Epithelial cell of proximal tubule (primary cell): ENCODE results near the gene CRMP1. TPM values are rescaled to one million over a fixed set of nuclear protein-coding genes. Genes with fewer than 3 reads are reported as not detected.

ENCODE experiments used
- DNase-seq: peaks from one replicate; pipeline ENCODE4 v3.0.0-alpha.2; 2011; ENCODE audit warnings: low read depth
- H3K4me3 ChIP-seq: 2 replicates; pipeline ENCODE4 v1.5.1; 2011; ENCODE audit warnings: low read depth, mild to moderate bottlenecking, low read length
- CTCF ChIP-seq: conservative IDR thresholded peaks from 2 replicates; pipeline ENCODE4 v1.5.1; 2012; ENCODE audit warnings: low read depth, mild to moderate bottlenecking, low read length
- total RNA-seq: library from RNA; depleted of rRNA; stranded (reverse); fragments of >200 nt; gene quantifications from 2 replicates; pipeline ENCODE4 v1.2.3, GENCODE V29; 2015

The CRMP1 gene
- total RNA-seq, 1 donor from 2014 or later: 1.8 TPM

- no peak for DNase-seq
- H3K4me3 ChIP-seq: no peak overlapping the region
- TF ChIP-seq CTCF: no peak
Observed at GRCh38 chr4:5798946-5799345, 93.9 kb downstream of the CRMP1 start.

- TF ChIP-seq CTCF: no peak
- DNase-seq: no peak
- H3K4me3 ChIP-seq: no peak overlapping the region
Observed at GRCh38 chr4:5798462-5798861, 94.4 kb downstream of the CRMP1 start.

- no peak overlapping the region for H3K4me3 ChIP-seq
- DNase-seq: no peak
- TF ChIP-seq CTCF: no peak
Observed at GRCh38 chr4:5797866-5798265, 95.0 kb downstream of the CRMP1 start.

GRCh38 chr4:5796976-5797375 lies 95.9 kb downstream of the CRMP1 start:
- no peak for DNase-seq
- H3K4me3 ChIP-seq: no peak overlapping the region
- TF ChIP-seq CTCF: no peak

- no peak overlapping the region for H3K4me3 ChIP-seq
- no peak for DNase-seq
- TF ChIP-seq CTCF: no peak
Observed at GRCh38 chr4:5795580-5795979, 97.3 kb downstream of the CRMP1 start.

- DNase-seq: no peak
- H3K4me3 ChIP-seq: no peak overlapping the region
- TF ChIP-seq CTCF: no peak
Observed at GRCh38 chr4:5793514-5793913, 99.4 kb downstream of the CRMP1 start.

- no peak for DNase-seq
Observed at GRCh38 chr4:5791654-5792053, 101.2 kb downstream of the CRMP1 start.

More at GRCh38 chr4:5791654-5792053, 101.2 kb downstream of the CRMP1 start:
- no peak for TF ChIP-seq CTCF
- H3K4me3 ChIP-seq: no peak overlapping the region
